ENCODE results near the gene GHR. TPM values are rescaled to one million over a fixed set of nuclear protein-coding genes. Genes with fewer than 3 reads are reported as not detected.

GHR gene
- total RNA-seq, 1 donor from 2014 or later: 2.3 TPM

DNA sequence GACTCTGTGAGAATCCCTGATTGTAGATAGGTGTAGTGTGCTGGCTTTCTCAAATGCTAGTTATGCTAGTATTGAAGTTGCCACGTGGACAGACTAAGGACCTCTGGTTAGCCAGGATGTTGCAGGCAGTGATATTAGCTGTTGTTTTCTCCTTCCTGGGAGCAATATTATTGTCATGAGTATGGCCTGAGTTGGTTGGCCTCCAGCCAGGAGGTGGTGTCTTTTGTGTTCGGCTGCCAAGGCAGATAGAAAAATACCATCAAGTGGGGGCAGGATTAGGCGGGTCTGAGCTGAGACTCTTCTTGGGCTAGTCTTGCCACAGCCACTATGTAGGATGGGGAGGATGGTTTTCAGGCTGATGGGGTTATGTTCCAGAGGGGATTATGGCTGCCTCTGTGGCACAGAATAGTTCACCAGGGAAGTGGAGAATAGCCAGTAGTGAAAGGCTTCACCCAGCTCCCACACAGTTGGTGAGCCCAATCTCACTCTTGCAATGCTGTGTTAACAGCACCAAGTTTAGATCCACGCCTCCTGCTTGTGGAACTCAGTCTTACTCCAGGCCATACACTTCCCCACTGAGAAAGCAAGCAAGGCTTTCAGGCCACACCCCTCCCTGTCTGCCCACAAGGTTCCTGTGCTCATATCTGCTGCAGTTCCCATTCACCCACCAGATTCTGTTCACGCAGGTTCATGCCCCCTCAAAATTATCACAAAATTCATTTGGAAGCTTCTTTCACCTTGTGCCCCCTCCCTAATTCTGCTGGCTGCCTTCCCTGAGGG is 31.2 kb downstream of the GHR start:
- FAIRE-seq (no peak), DNase-seq (ENCODE audit: low read depth) (no peak)
- no peak overlapping the region for H2AFZ ChIP-seq (ENCODE audit: low read depth, low read length)
- no peak overlapping the region for H3K9ac ChIP-seq (ENCODE audit: low read length)
- H3K4me1 Mint-ChIP-seq (ENCODE audit: low read depth, unreplicated experiment): no peaks in the 10 kb centered on the region
- H3K4me1 ChIP-seq (ENCODE audit: insufficient read depth, low read length): no peaks in the 10 kb centered on the region
- no peak overlapping the region for H3K27ac ChIP-seq (ENCODE audit: low read depth, low read length)
- no peak overlapping the region for H3K4me3 Mint-ChIP-seq (ENCODE audit: unreplicated experiment)
- no peaks in the 10 kb centered on the region for H3K27me3 Mint-ChIP-seq (ENCODE audit: low read depth, unreplicated experiment)
- peaks cover 2% of the 10 kb centered on the region for H3K9me3 Mint-ChIP-seq (ENCODE audit: unreplicated experiment)
- H3K9me3 ChIP-seq (ENCODE audit: insufficient read depth, low read depth, low read length): no peaks in the 10 kb centered on the region
- H3K4me2 ChIP-seq (ENCODE audit: low read length): no peak overlapping the region
- H3K79me2 ChIP-seq (ENCODE audit: insufficient read depth, low read length): no peaks in the 10 kb centered on the region
- H3K27ac Mint-ChIP-seq (ENCODE audit: unreplicated experiment): no peak overlapping the region
- no peaks in the 10 kb centered on the region for H3K36me3 ChIP-seq (ENCODE audit: insufficient read depth, low read length)
- TF ChIP-seq, protein P1, sequence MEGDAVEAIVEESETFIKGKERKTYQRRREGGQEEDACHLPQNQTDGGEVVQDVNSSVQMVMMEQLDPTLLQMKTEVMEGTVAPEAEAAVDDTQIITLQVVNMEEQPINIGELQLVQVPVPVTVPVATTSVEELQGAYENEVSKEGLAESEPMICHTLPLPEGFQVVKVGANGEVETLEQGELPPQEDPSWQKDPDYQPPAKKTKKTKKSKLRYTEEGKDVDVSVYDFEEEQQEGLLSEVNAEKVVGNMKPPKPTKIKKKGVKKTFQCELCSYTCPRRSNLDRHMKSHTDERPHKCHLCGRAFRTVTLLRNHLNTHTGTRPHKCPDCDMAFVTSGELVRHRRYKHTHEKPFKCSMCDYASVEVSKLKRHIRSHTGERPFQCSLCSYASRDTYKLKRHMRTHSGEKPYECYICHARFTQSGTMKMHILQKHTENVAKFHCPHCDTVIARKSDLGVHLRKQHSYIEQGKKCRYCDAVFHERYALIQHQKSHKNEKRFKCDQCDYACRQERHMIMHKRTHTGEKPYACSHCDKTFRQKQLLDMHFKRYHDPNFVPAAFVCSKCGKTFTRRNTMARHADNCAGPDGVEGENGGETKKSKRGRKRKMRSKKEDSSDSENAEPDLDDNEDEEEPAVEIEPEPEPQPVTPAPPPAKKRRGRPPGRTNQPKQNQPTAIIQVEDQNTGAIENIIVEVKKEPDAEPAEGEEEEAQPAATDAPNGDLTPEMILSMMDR (IDR thresholded peaks at IDR 0.05; ENCODE audit: insufficient read depth, low read depth, low read length): no peak
- no peak for TF ChIP-seq EZH2 (IDR thresholded peaks at IDR 0.05; ENCODE audit: insufficient read depth, low read length)
- H3K27me3 ChIP-seq (ENCODE audit: insufficient read depth, low read length): no peaks in the 10 kb centered on the region
- H4K20me1 ChIP-seq (ENCODE audit: insufficient read depth, low read length): no peaks in the 10 kb centered on the region
- no peak overlapping the region for H3K4me3 ChIP-seq (ENCODE audit: insufficient read depth, low read depth, low read length)
- no peaks in the 10 kb centered on the region for H3K36me3 Mint-ChIP-seq (ENCODE audit: low read depth, unreplicated experiment)

GRCh38 chr5:42461033-42461432 is 37.8 kb downstream of the GHR start:
- Histone ChIP-seq H3K27me3 (ENCODE audit: insufficient read depth, low read length) (no peaks in the 10 kb centered on the region), H4K20me1 (ENCODE audit: insufficient read depth, low read length) (no peaks in the 10 kb centered on the region), H2AFZ (ENCODE audit: low read depth, low read length) (no peak overlapping the region), H3K4me3 (ENCODE audit: insufficient read depth, low read depth, low read length) (no peak overlapping the region), H3K4me2 (ENCODE audit: low read length) (no peak overlapping the region), H3K27ac (ENCODE audit: low read depth, low read length) (no peak overlapping the region), H3K79me2 (ENCODE audit: insufficient read depth, low read length) (no peaks in the 10 kb centered on the region), H3K4me1 (ENCODE audit: insufficient read depth, low read length) (no peaks in the 10 kb centered on the region), H3K9me3 (ENCODE audit: insufficient read depth, low read depth, low read length) (no peaks in the 10 kb centered on the region), H3K9ac (ENCODE audit: low read length) (no peak overlapping the region), H3K36me3 (ENCODE audit: insufficient read depth, low read length) (no peaks in the 10 kb centered on the region)
- H3K4me1 Mint-ChIP-seq (ENCODE audit: low read depth, unreplicated experiment): no peaks in the 10 kb centered on the region
- no peak overlapping the region for H3K27ac Mint-ChIP-seq (ENCODE audit: unreplicated experiment)
- FAIRE-seq (no peak), DNase-seq (ENCODE audit: low read depth) (no peak)
- H3K36me3 Mint-ChIP-seq (ENCODE audit: low read depth, unreplicated experiment): no peaks in the 10 kb centered on the region
- TF ChIP-seq, protein P1 (IDR thresholded peaks at IDR 0.05; ENCODE audit: insufficient read depth, low read depth, low read length): no peak
- TF ChIP-seq EZH2 (IDR thresholded peaks at IDR 0.05; ENCODE audit: insufficient read depth, low read length): no peak
- no peaks in the 10 kb centered on the region for H3K27me3 Mint-ChIP-seq (ENCODE audit: low read depth, unreplicated experiment)
- no peak overlapping the region for H3K4me3 Mint-ChIP-seq (ENCODE audit: unreplicated experiment)
- H3K9me3 Mint-ChIP-seq (ENCODE audit: unreplicated experiment): no peaks in the 10 kb centered on the region

DNA sequence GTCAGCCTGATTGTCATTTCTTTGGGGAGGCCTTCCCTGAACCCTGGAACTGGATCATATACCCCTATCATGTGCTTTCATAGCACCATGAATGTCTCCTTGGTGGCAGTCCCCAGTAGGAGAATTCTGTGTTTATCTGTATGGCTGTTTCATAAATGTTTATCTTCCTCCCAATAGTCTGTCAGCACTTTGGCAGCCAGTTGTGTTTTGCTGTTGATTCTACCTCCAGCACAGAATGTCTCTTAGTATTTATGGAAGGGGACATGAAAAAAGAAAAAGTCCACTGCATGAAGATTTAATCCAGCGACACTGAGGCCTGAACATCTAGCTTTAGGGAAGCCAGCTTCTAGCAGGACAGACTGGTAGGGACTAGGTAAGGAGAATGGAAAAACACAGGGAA is 38.3 kb downstream of the GHR start:
- H3K4me2 ChIP-seq (ENCODE audit: low read length): no peak overlapping the region
- H3K36me3 ChIP-seq (ENCODE audit: insufficient read depth, low read length): no peaks in the 10 kb centered on the region
- H3K27me3 Mint-ChIP-seq (ENCODE audit: low read depth, unreplicated experiment): no peaks in the 10 kb centered on the region
- H3K4me1 ChIP-seq (ENCODE audit: insufficient read depth, low read length): no peaks in the 10 kb centered on the region
- no peaks in the 10 kb centered on the region for H3K9me3 Mint-ChIP-seq (ENCODE audit: unreplicated experiment)
- H3K9ac ChIP-seq (ENCODE audit: low read length): no peak overlapping the region
- H3K4me3 ChIP-seq (ENCODE audit: insufficient read depth, low read depth, low read length): no peak overlapping the region
- no peaks in the 10 kb centered on the region for H3K9me3 ChIP-seq (ENCODE audit: insufficient read depth, low read depth, low read length)
- FAIRE-seq (no peak), DNase-seq (ENCODE audit: low read depth) (no peak)
- H4K20me1 ChIP-seq (ENCODE audit: insufficient read depth, low read length): no peaks in the 10 kb centered on the region
- H3K27me3 ChIP-seq (ENCODE audit: insufficient read depth, low read length): no peaks in the 10 kb centered on the region
- no peak overlapping the region for H3K4me3 Mint-ChIP-seq (ENCODE audit: unreplicated experiment)
- H3K27ac Mint-ChIP-seq (ENCODE audit: unreplicated experiment): no peak overlapping the region
- TF ChIP-seq EZH2 (IDR thresholded peaks at IDR 0.05; ENCODE audit: insufficient read depth, low read length): no peak
- TF ChIP-seq, protein P1 (IDR thresholded peaks at IDR 0.05; ENCODE audit: insufficient read depth, low read depth, low read length): no peak
- H3K4me1 Mint-ChIP-seq (ENCODE audit: low read depth, unreplicated experiment): no peaks in the 10 kb centered on the region
- no peak overlapping the region for H2AFZ ChIP-seq (ENCODE audit: low read depth, low read length)
- H3K79me2 ChIP-seq (ENCODE audit: insufficient read depth, low read length): no peaks in the 10 kb centered on the region
- H3K36me3 Mint-ChIP-seq (ENCODE audit: low read depth, unreplicated experiment): no peaks in the 10 kb centered on the region
- H3K27ac ChIP-seq (ENCODE audit: low read depth, low read length): no peak overlapping the region
